Choroid plexus epithelial cell (primary cell): ENCODE data around the gene P2RY8.
"Not testable (repeated sequence)": the region's sequence is repeated elsewhere in the genome, so short reads cannot be mapped to it uniquely, and the experiment has no call there.

Source experiments
- DNase-seq: peaks from one replicate; pipeline ENCODE4 v3.0.0-alpha.2; 2010; ENCODE audit warnings: low read depth
- H3K4me3 ChIP-seq: 2 replicates; pipeline ENCODE4 v1.5.1; 2011; ENCODE audit warnings: low read depth, mild to moderate bottlenecking, control low read depth, low read length, moderate library complexity
- TF ChIP-seq, protein P1 (sequence below): conservative IDR thresholded peaks from 2 replicates; pipeline ENCODE4 v1.5.1; 2011; ENCODE audit warnings: low read depth, mild to moderate bottlenecking, control low read depth, inconsistent platforms, low read length, moderate library complexity

The P2RY8 gene

DNA sequence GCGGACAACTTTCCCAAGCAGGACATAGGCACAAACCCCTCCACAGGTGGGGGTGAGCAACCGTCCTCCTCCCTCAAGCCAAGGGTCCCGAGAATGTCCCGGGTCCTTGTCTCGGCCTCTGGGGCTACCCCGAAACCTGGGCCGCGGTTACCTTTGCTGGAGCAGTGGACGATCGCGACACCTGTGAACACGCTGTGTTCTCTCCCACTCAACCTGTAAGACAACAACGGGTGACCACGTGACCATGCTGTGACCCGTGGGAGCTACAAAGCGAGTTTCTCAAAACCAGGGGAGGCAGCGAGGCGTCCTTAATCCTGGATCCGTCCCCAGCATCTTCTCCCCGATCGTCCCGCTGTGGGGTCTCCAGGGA, 102.1 kb downstream of the P2RY8 start:
- TF ChIP-seq, protein P1, sequence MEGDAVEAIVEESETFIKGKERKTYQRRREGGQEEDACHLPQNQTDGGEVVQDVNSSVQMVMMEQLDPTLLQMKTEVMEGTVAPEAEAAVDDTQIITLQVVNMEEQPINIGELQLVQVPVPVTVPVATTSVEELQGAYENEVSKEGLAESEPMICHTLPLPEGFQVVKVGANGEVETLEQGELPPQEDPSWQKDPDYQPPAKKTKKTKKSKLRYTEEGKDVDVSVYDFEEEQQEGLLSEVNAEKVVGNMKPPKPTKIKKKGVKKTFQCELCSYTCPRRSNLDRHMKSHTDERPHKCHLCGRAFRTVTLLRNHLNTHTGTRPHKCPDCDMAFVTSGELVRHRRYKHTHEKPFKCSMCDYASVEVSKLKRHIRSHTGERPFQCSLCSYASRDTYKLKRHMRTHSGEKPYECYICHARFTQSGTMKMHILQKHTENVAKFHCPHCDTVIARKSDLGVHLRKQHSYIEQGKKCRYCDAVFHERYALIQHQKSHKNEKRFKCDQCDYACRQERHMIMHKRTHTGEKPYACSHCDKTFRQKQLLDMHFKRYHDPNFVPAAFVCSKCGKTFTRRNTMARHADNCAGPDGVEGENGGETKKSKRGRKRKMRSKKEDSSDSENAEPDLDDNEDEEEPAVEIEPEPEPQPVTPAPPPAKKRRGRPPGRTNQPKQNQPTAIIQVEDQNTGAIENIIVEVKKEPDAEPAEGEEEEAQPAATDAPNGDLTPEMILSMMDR = no peak
- DNase-seq = no peak
- no peak overlapping the region for H3K4me3 ChIP-seq

DNA sequence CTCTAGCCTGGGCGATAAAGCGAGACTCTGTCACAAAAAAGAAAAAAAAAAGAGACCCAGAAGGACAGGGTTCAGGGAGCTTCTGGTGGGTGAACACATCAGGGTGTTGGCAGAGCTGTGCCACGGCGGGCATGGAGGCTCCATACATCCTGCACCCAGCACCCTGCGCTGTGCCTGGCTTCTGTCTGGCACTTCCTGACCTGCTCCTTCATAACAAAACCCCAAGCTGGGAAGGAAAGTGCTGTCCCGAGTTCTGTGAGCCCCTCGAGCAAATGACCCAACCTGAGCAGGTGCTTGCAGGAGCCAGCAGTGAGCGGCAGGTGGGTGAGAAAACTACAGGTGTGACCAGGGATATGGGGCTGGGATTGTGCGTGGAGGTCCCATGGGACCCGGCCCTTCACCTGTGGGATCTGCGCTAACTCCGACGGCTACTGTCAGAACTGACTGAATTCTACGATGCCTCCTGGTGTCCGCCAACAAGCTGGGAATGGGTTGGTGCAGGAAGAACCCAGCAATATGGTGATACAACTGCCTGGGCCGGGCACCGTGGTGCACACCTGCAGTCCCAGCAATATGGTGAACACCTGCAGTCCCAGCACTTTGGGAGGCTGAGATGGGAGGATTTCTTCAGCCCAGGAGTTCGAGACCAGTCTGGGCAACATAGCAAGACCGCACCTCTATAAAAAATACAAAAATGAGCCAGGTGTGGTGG, 103.2 kb downstream of the P2RY8 start:
- H3K4me3 ChIP-seq = no peak overlapping the region
- no peak for DNase-seq
- TF ChIP-seq, protein P1 = no peak

DNA sequence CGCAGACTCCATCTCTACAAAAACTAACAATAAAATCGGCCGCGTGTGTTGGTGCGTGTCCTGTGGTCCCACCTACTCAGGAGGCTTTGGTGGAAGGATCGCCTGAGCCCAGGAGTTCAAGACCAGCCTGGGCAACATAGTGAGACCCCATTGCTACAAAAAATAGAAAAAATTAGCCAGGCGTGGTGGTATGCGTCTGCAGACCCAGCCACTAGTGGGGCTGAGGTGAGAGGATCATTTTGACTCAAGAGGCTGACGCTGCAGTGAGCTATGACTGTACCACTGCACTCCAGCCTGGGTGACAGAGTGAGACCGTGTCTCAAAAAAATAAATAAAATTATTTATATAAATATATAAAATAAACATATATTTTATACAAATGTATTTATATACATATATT, 106.5 kb downstream of the P2RY8 start:
- no peak overlapping the region for H3K4me3 ChIP-seq
- TF ChIP-seq, protein P1 = no peak
- no peak for DNase-seq

DNA sequence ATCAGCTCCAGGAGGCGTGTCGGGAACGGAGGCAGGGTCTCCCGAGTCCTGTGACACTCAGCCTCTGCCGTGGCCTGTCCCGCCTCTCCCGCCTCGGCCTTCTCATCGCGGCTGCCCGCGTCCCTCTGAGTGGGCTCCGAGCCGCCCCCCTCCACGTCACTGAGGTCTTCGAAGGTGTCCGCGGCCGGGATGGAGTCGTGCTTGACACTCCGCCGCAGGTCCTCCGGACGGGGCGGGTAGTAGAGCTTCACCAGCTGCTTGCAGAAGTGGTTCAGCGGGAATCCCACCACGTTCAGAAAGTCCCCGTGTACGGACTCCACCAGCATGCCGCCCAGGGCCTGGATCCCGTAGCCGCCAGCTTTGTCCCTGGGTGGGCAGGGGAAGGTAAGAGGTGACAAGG, 109.2 kb downstream of the P2RY8 start:
- TF ChIP-seq, protein P1 = no peak
- DNase-seq = no peak
- H3K4me3 ChIP-seq = no peak overlapping the region

DNA sequence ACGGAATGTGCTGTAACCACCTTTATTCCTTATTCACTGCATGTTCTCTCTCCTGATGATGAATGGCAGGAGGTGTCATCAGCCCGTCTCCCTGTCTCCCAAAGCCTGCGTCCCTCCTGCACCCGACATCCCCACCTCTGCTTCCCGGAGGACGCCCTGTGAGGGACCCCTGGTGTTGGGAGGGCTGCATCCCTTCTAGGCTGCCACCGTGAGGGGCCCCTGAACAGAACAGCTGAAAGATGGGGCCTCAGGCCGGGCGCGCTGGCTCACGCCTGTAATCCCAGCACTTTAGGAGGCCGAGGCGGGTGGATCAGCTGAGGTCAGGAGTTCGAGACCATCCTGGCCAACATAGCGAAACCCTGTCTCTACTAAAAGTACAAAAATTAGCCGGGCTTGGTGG, 110.7 kb downstream of the P2RY8 start:
- H3K4me3 ChIP-seq, DNase-seq: not testable (repeated sequence)

DNA sequence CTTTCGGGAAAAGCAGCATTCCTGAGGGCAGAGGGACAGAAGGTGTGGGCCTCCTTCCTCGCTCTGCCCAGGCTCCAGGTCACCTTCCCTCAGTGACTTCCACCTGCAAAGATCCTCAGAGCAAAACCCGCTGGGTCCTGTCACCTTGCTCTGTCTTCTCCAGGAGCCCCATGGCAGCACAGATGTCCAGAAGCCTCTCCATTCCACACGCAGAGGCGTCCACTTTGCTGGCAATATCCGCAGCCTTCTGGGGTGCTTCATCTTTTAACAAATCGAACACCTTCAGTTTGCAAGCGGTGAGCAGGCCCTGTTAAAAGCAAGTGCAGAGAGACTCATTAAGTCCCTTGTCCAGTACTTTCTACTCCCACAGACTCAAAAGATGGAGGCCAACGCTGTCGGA, 111.6 kb downstream of the P2RY8 start:
- DNase-seq = no peak
- H3K4me3 ChIP-seq = no peak overlapping the region
- TF ChIP-seq, protein P1 = no peak

DNA sequence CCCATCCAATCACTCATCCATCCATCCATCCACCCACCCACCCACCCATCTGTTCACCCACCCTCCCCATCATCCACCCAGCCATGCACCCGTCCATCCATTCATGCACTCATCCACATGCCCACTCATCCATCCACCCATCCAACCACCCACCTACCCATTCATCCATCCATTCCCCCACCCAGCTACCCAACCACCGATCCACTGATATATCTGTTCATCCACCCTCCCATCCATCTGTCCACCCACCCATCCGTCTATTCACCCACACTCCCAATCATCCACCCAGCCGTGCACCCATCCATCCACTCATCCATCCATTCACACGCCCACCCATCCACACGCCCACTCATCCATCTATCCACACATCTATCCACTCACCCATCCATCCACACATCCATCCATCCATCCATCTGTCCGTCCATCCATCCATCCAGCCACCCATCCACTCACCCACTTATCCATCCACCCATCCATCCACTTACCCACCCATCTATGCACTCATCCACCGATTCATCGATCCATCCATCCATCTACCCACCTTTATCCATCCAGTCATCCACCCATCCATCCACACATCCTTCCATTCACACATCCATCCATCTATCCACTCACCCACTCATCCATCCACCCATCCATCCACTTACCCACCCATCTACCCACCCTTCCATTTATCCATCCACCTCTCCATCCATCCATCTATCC, 112.7 kb downstream of the P2RY8 start:
- no peak for DNase-seq
- TF ChIP-seq, protein P1 = no peak
- no peak overlapping the region for H3K4me3 ChIP-seq
